Naive thymus-derived CD4-positive, alpha-beta T cell (primary cell): Measurements from ENCODE around the gene L1CAM. TPM values are rescaled to one million over a fixed set of nuclear protein-coding genes. Genes with fewer than 3 reads are reported as not detected.

Experiments used
- ATAC-seq: fragments of 150-1000 bp; cut with Tn5 transposase; 2 replicates; pipeline ENCODE4 v1.10.0; 2021; ENCODE audit warnings: mild to moderate bottlenecking, moderate library complexity
- CTCF ChIA-PET: fragments of 350-600 bp; sonication (Branson Sonifier 250); formaldehyde crosslinking; loops from one replicate; lab custom pipeline; 2021; ENCODE audit warnings: antibody characterized with exemption; lab: Charles Lee
- POLR2A ChIA-PET: fragments of 350-600 bp; sonication (Branson Sonifier 250); formaldehyde crosslinking; loops from one replicate; lab custom pipeline; 2021; ENCODE audit warnings: antibody characterized with exemption, inconsistent platforms; lab: Charles Lee
- DNase-seq, 9 donors: peaks; one replicate each; pipeline versions ENCODE4 v3.0.0 to v3.0.0-alpha.2; 2020 to 2022; ENCODE audit warnings: mixed read lengths in 1 of 9
- H3K27ac ChIP-seq: one replicate; pipeline ENCODE4 v1.7.0; 2013; ENCODE audit warnings: mild to moderate bottlenecking, low read depth, low read length, moderate library complexity
- H3K27me3 ChIP-seq, 2 donors: one replicate each; pipeline ENCODE4 v1.7.0; 2013; ENCODE audit warnings: low read length in 2 of 2, mild to moderate bottlenecking in 2 of 2, moderate library complexity in 2 of 2; ENCODE audit not compliant: control insufficient read depth in 2 of 2, insufficient read depth in 2 of 2
- H3K36me3 ChIP-seq, 3 experiments: 1 replicate in 2 of 3; 2 replicates in 1 of 3; pipeline ENCODE4 v1.7.0; 2013; ENCODE audit warnings: low read length in 3 of 3, mild to moderate bottlenecking in 3 of 3, moderate library complexity in 1 of 3; ENCODE audit not compliant: insufficient read depth in 3 of 3, control insufficient read depth in 2 of 3
- H3K4me1 ChIP-seq, 2 donors: one replicate each; pipeline ENCODE4 v1.7.0; 2013; ENCODE audit warnings: low read length in 2 of 2, mild to moderate bottlenecking in 2 of 2, moderate library complexity in 1 of 2; ENCODE audit not compliant: control insufficient read depth in 2 of 2, insufficient read depth in 2 of 2
- H3K4me3 ChIP-seq: 2 replicates; pipeline ENCODE4 v1.7.0; 2013; ENCODE audit warnings: mild to moderate bottlenecking, low read length
- H3K9me3 ChIP-seq, 3 experiments: 1 replicate in 2 of 3; 2 replicates in 1 of 3; pipeline ENCODE4 v1.7.0; 2013; ENCODE audit warnings: low read length in 3 of 3; ENCODE audit not compliant: control insufficient read depth in 2 of 3
- H3K27ac Mint-ChIP-seq, 9 donors: one replicate each; pipeline ENCODE4 v1.8.0; 2020 to 2022; ENCODE audit warnings: mixed read lengths in 9 of 9, mild to moderate bottlenecking in 8 of 9, moderate library complexity in 5 of 9, inconsistent platforms in 2 of 9
- H3K27me3 Mint-ChIP-seq, 5 donors: one replicate each; pipeline ENCODE4 v1.8.0; 2021 to 2022; ENCODE audit warnings: mixed read lengths in 5 of 5, mild to moderate bottlenecking in 1 of 5
- H3K36me3 Mint-ChIP-seq, 5 donors: one replicate each; pipeline ENCODE4 v1.8.0; 2020 to 2022; ENCODE audit warnings: mixed read lengths in 5 of 5, mild to moderate bottlenecking in 3 of 5, inconsistent platforms in 1 of 5
- H3K4me1 Mint-ChIP-seq, 7 donors: one replicate each; pipeline ENCODE4 v1.8.0; 2020 to 2022; ENCODE audit warnings: mixed read lengths in 7 of 7, mild to moderate bottlenecking in 3 of 7, inconsistent platforms in 1 of 7
- H3K4me3 Mint-ChIP-seq, 10 donors: one replicate each; pipeline ENCODE4 v1.8.0; 2020 to 2022; ENCODE audit warnings: mild to moderate bottlenecking in 10 of 10, mixed read lengths in 10 of 10, moderate library complexity in 6 of 10, inconsistent platforms in 2 of 10
- H3K9me3 Mint-ChIP-seq, 11 donors: one replicate each; pipeline ENCODE4 v1.8.0; 2020 to 2022; ENCODE audit warnings: mixed read lengths in 11 of 11, mild to moderate bottlenecking in 4 of 11, inconsistent platforms in 1 of 11, moderate library complexity in 1 of 11
- intact Hi-C, 2 donors: fragments of 100-400 bp; cut with micrococcal nuclease; formaldehyde crosslinking; loops; one replicate each; pipeline ENCODE4 v1.15.1; 2023
- polyA plus RNA-seq, 2 donors: library from polyadenylated mRNA; unstranded; fragments of 300-500 nt; fragmentation: Illumina TruSeq; gene quantifications; one replicate each; pipeline ENCODE4 v1.2.3, GENCODE V29; 2021
- total RNA-seq, 6 experiments: library from RNA in 5 of 6; stranded (reverse) in 5 of 6; gene quantifications; 1 replicate in 5 of 6; 2 replicates in 1 of 6; pipeline ENCODE4 v1.2.3 and lab custom pipeline; 2021 to 2026

Gene L1CAM
- total and polyA plus RNA-seq, 7 experiments from 2014 or later = 0.16 to 9.2 (median 1.1) TPM; not detected in 2

DNA sequence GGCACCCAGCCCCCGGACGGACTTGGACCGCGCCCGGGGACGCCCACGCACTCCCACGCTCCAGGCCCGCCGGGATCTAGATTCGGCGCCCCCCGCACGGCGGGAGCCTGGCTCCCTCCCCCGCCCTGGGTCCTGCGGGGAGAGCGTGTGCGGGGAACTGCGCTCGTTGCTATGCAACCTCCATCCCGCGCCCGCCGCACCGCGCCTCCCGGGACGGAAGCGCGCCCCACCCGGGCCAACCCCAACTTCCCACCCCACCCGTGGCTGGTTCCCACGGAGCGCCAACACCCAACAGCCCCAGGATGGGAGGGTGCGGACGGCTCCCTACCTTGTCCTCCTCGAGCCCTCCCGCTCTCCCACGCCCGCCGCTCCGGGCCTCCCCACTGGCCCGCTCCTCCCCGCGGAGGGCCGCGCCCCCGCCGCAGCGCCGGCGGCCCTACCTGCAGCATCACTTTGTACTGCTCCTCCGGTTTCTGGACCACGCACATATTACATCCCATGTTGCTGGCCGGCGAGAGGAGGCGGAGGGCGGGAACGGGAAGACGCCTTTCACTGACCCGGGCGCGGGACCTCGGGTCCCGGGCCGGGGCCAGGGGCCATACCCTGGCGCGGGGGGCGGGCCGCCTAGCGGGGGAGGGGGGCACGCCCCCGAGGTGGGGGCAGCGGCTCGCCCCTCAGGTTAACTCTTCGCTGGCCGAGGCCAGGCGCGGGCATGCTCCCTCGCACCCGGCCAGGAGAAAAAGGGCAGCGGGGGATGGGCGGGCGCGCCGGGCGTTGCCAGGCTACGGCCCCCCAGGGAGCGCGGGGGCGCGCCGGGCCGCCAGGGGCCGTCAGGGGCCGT, 56.0 kb downstream of the L1CAM start, which contains the start of gene PDZD4:
Gene PDZD4 (minus strand): TSS at position 746 of the 841 bp plus-strand sequence. CDS start 246 bp downstream, at position 500.
- ChIA-PET POLR2A (no interaction called here), CTCF (no interaction called here)
- intact Hi-C loops = loop anchor here in 1 of 2 donors (1.0 to 5.0 kb wide), 2 partner anchors 11 to 47 kb away; no protein-coding TSS in a partner anchor
- Mint-ChIP-seq H3K36me3 (peaks cover 0 to 5% (median 0%) of the 10 kb centered on the region in 5 donors), H3K27ac (peak within 1 kb of the TSS in 3 of 9 donors; percentile 41 to 58 (median 46)), H3K27me3 (peaks cover 0 to 39% (median 0%) of the 10 kb centered on the region in 5 donors), H3K9me3 (peaks cover 0 to 3% (median 0%) of the 10 kb centered on the region in 11 donors), H3K4me1 (peaks cover 10 to 29% (median 16%) of the 10 kb centered on the region in 7 donors), H3K4me3 (peak within 1 kb of the TSS; percentile 20 to 83 (median 73))
- Histone ChIP-seq H3K27ac (peak within 1 kb of the TSS; percentile 7), H3K4me3 (peak within 1 kb of the TSS; percentile 24), H3K4me1 (peaks cover 0 to 3% of the 10 kb centered on the region in 2 donors), H3K9me3 (no peaks in the 10 kb centered on the region), H3K27me3 (no peaks in the 10 kb centered on the region), H3K36me3 (no peaks in the 10 kb centered on the region)
- ATAC-seq (peak; percentile 52), DNase-seq (peak in 1 of 9 donors; percentile 30)

DNA sequence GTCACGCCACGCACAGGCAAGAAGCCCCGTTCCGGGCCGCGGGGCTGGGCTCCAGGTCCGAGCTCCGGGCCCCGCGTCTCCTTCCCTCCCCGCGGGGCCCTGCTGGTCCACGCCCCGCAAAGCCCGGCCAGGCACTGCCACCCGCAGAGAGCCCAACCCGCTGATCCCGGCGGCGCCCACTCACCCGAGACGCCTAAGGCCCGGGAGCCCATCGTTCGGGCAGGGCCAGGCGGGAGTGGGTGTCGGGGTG, 56.5 kb downstream of the L1CAM start:
- no peak for ATAC-seq
- H3K27ac ChIP-seq = peak overlapping the region; percentile 7
- peak overlapping the region; percentile 24 for H3K4me3 ChIP-seq
- intact Hi-C loops = loop anchor here in 1 of 2 donors (1.0 kb wide), 1 partner anchor 10 kb away; no protein-coding TSS in a partner anchor
- peaks cover 0 to 3% (median 0%) of the 10 kb centered on the region in 11 donors for H3K9me3 Mint-ChIP-seq
- CTCF ChIA-PET = no interaction called here
- no peaks in the 10 kb centered on the region for H3K9me3 ChIP-seq
- POLR2A ChIA-PET = no interaction called here
- H3K27ac Mint-ChIP-seq = peak overlapping the region in 3 of 9 donors; percentile 41 to 58 (median 46)
- peaks cover 0 to 3% of the 10 kb centered on the region in 2 donors for H3K4me1 ChIP-seq
- peaks cover 10 to 33% (median 16%) of the 10 kb centered on the region in 7 donors for H3K4me1 Mint-ChIP-seq
- H3K36me3 Mint-ChIP-seq = peaks cover 0 to 5% (median 0%) of the 10 kb centered on the region in 5 donors
- H3K36me3 ChIP-seq = no peaks in the 10 kb centered on the region
- peaks cover 0 to 39% (median 0%) of the 10 kb centered on the region in 5 donors for H3K27me3 Mint-ChIP-seq
- no peaks in the 10 kb centered on the region for H3K27me3 ChIP-seq
- no peak for DNase-seq
- H3K4me3 Mint-ChIP-seq = peak overlapping the region; percentile 17 to 83 (median 72)

DNA sequence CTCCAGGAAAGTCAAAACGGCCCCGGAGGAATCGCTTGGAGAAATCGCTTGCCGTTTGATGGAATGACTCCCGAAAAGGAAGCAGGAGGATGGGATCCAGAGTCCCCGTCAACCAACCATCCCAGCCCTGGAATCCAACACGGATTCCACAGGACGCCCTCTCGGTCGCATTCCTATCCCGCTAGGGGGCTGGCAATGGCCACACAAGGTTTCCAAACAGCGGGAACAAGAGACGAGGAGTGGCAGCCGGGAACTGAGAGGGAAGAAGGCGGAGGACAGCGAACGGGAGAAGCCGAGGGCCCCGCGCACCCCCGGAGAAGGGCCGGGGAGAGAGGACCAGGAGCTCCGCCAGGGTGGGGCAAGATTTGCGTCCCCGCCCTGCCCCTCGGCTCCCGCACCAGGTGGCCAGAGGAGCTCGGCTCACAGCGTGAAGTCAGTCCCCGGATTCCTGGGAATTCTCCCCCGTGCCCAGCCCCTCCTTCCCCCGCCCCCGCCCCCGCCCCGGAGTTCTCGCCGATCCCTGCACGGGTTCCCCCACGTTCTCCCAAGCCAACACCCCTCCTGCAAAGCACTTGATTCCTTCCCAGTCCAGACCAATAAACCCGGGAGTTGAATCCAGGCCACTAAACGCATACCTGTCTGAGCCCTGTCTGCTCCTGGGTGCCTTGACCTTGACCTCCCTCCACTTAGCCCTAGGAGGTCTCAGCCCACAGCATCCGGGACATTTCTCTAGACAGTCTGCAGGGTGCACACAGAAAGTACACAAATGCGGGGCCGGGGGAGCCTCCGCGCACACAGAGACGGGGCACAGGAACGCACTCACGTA, 57.0 kb downstream of the L1CAM start:
- Mint-ChIP-seq H3K27ac (peak overlapping the region in 3 of 9 donors; percentile 41 to 58 (median 46)), H3K4me1 (peaks cover 10 to 37% (median 20%) of the 10 kb centered on the region in 7 donors), H3K4me3 (peak overlapping the region; percentile 17 to 83 (median 72)), H3K9me3 (peaks cover 0 to 3% (median 0%) of the 10 kb centered on the region in 11 donors), H3K36me3 (peaks cover 0 to 5% (median 0%) of the 10 kb centered on the region in 5 donors), H3K27me3 (peaks cover 0 to 39% (median 0%) of the 10 kb centered on the region in 5 donors)
- POLR2A ChIA-PET = no interaction called here
- Histone ChIP-seq H3K4me3 (peak overlapping the region; percentile 24), H3K4me1 (peaks cover 0 to 3% of the 10 kb centered on the region in 2 donors), H3K9me3 (no peaks in the 10 kb centered on the region), H3K27me3 (no peaks in the 10 kb centered on the region), H3K36me3 (no peaks in the 10 kb centered on the region), H3K27ac (no peak overlapping the region)
- DNase-seq (no peak), ATAC-seq (peak; percentile 42)
- intact Hi-C loops = loop anchor here in 1 of 2 donors (1.0 kb wide), 1 partner anchor 10 kb away; no protein-coding TSS in a partner anchor
- CTCF ChIA-PET = no interaction called here

DNA sequence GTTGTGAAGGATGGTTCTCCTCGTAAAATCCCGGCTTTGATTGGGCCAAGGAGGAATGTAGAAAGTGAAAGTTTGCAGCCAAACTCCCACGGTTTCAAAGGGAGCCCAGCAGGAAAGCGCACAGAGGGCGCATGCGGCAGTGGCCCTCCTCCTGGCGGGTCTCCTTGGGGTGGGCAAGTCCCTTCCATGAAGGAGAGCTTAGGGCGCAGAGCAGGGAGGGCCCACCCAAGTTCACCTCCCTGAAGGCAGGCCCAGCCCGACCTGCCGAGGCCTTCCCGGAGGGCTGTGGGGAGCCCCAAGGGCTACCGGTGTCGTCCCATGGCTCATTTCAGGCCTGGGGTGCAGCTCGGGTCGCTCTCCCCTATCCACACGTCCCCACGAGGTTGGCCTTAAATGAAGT, 57.7 kb downstream of the L1CAM start:
- peak overlapping the region in 3 of 10 donors; percentile 25 to 71 (median 46) for H3K4me3 Mint-ChIP-seq
- Histone ChIP-seq H3K9me3 (no peaks in the 10 kb centered on the region), H3K27ac (no peak overlapping the region), H3K27me3 (no peaks in the 10 kb centered on the region), H3K4me3 (no peak overlapping the region), H3K4me1 (peaks cover 0 to 3% of the 10 kb centered on the region in 2 donors), H3K36me3 (no peaks in the 10 kb centered on the region)
- H3K9me3 Mint-ChIP-seq = peaks cover 0 to 3% (median 0%) of the 10 kb centered on the region in 11 donors
- ATAC-seq (no peak), DNase-seq (no peak)
- H3K27me3 Mint-ChIP-seq = peaks cover 0 to 42% (median 0%) of the 10 kb centered on the region in 5 donors
- ChIA-PET POLR2A (no interaction called here), CTCF (no interaction called here)
- peaks cover 0 to 5% (median 0%) of the 10 kb centered on the region in 5 donors for H3K36me3 Mint-ChIP-seq
- H3K27ac Mint-ChIP-seq = peak overlapping the region in 1 of 9 donors; percentile 53
- intact Hi-C loops = no loop called here
- H3K4me1 Mint-ChIP-seq = peaks cover 10 to 42% (median 24%) of the 10 kb centered on the region in 7 donors

DNA sequence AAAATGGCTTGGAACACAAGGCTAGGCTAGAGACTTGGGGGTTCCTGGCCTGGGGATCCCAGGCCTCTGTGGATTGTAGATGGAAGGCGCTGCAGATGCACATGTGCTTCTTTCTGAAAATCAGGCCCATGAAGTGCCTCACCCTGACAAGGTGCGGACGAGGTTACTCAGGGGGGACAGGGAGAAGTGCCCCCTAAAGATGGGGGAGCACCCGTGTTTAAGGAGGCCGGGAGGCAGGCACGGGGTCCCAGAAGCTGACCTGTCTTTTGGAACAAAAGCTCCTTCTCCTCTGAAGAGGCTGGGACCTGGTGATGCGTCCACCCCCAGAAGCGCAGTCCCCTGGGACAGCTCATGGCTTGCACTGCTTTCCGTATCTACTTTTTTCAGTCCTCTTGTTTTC, 58.1 kb downstream of the L1CAM start:
- Histone ChIP-seq H3K36me3 (no peaks in the 10 kb centered on the region), H3K27me3 (no peaks in the 10 kb centered on the region), H3K4me3 (no peak overlapping the region), H3K9me3 (no peaks in the 10 kb centered on the region), H3K27ac (no peak overlapping the region), H3K4me1 (peaks cover 0 to 3% of the 10 kb centered on the region in 2 donors)
- Mint-ChIP-seq H3K4me1 (peaks cover 10 to 42% (median 24%) of the 10 kb centered on the region in 7 donors), H3K36me3 (peaks cover 0 to 5% (median 0%) of the 10 kb centered on the region in 5 donors), H3K27me3 (peaks cover 0 to 39% (median 0%) of the 10 kb centered on the region in 5 donors), H3K9me3 (peaks cover 0 to 3% (median 0%) of the 10 kb centered on the region in 11 donors), H3K27ac (peak overlapping the region in 3 of 9 donors; percentile 34 to 71 (median 53)), H3K4me3 (peak overlapping the region in 8 of 10 donors; percentile 2 to 71 (median 29))
- no peak for ATAC-seq
- CTCF ChIA-PET = no interaction called here
- no peak for DNase-seq
- POLR2A ChIA-PET = no interaction called here
- intact Hi-C loops = no loop called here

DNA sequence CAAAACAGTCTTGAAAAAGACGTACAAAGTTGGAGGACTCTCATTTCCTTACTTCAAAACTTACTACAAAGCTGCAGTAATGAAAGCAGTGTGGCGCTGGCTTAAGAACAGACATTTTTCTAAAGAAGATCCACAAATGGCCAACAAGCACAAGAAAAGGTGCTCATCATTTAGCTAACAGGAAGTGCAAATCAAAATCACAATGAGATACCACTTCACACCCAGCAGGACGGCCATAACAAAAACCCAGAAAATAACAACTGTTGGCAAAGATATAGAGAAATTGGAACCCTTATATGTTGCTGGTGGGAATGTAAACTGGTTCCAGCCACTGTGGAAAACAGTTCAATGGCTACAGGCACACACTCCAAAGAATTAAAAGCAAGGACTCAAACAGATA, 59.0 kb downstream of the L1CAM start:
- peaks cover 0 to 2% (median 0%) of the 10 kb centered on the region in 11 donors for H3K9me3 Mint-ChIP-seq
- intact Hi-C loops = no loop called here
- Histone ChIP-seq H3K27ac (no peak overlapping the region), H3K27me3 (no peaks in the 10 kb centered on the region), H3K4me1 (peaks cover 7 to 10% of the 10 kb centered on the region in 2 donors), H3K9me3 (no peaks in the 10 kb centered on the region), H3K36me3 (no peaks in the 10 kb centered on the region), H3K4me3 (no peak overlapping the region)
- peaks cover 0 to 35% (median 0%) of the 10 kb centered on the region in 5 donors for H3K27me3 Mint-ChIP-seq
- DNase-seq (peak in 1 of 9 donors; percentile 21), ATAC-seq (no peak)
- H3K4me3 Mint-ChIP-seq = peak overlapping the region in 7 of 10 donors; percentile 0 to 41 (median 27)
- POLR2A ChIA-PET = no interaction called here
- CTCF ChIA-PET = no interaction called here
- H3K27ac Mint-ChIP-seq = peak overlapping the region in 5 of 9 donors; percentile 12 to 79 (median 58)
- peaks cover 0 to 5% (median 0%) of the 10 kb centered on the region in 5 donors for H3K36me3 Mint-ChIP-seq
- peaks cover 13 to 50% (median 32%) of the 10 kb centered on the region in 7 donors for H3K4me1 Mint-ChIP-seq
